HG02588 (cell line): Measurements from ENCODE around the gene LONRF3.
"Not testable (repeated sequence)": the region's sequence is repeated elsewhere in the genome, so short reads cannot be mapped to it uniquely, and the experiment has no call there.

Source experiments
- ATAC-seq: cut with Tn5 transposase; IDR thresholded peaks from one replicate; pipeline ENCODE4 v1.9.1; 2021; ENCODE audit warnings: mild to moderate bottlenecking, moderate library complexity; ENCODE audit not compliant: unreplicated experiment

LONRF3 gene

DNA sequence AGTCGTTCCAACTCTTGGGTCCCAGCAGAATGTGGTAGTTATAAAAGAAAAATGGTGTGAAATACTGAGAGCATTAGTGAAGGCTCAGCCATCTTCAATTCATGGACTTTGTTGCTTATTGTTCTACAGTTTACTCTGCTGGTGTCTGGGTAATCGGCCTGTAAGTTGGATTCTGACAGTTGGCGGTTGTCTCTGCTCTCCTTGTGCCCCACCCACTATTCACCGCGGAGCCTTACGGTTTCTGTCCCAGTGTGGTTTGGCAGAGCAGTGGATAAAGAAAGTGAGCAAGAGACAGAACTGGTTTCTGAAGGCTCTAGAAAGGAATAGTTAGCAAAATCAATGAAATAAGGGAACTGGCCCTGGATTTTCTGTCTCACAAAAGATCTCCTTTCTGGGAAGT lies 9.1 kb downstream of the LONRF3 start:
- ATAC-seq, result no peak

DNA sequence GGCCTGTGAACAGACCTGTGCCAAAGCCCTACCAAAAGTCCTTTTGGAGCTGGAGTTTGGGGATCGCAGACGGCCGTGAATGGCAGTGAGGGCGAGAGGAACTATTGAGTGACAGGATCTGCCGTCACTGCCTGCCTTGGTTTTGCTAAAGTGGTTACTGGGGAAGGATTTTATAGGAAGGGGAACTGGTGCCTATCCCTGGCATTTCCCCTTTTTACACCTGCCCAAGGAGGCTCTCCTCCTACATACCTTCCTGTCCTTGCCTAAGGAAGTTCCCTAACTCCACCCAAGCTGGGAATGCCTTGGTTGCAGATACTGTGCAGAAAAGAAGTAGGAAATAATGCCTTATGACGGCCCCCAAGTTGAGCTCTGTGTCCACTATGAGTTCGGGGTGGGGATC lies 14.5 kb downstream of the LONRF3 start:
- ATAC-seq, result no peak

DNA sequence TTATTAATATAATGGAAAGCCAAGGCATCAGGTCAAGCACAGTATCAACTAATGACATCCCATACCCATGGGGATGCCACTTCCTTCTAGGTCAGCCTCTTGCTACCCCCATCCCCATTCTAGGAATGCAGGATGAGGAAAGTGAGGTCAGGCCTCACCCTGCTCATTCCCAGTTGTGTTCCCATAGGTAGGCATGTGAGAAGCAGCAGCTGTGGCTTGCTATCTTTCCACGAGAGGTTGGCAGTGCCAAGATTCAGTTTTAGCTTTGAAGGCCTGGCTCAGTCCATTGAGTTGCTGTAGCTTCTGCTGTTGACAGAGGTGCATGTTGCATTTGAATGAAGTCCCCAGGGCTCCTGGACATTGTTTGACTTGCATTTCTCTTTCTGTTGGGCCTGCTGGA lies 15.5 kb downstream of the LONRF3 start:
- no peak for ATAC-seq

DNA sequence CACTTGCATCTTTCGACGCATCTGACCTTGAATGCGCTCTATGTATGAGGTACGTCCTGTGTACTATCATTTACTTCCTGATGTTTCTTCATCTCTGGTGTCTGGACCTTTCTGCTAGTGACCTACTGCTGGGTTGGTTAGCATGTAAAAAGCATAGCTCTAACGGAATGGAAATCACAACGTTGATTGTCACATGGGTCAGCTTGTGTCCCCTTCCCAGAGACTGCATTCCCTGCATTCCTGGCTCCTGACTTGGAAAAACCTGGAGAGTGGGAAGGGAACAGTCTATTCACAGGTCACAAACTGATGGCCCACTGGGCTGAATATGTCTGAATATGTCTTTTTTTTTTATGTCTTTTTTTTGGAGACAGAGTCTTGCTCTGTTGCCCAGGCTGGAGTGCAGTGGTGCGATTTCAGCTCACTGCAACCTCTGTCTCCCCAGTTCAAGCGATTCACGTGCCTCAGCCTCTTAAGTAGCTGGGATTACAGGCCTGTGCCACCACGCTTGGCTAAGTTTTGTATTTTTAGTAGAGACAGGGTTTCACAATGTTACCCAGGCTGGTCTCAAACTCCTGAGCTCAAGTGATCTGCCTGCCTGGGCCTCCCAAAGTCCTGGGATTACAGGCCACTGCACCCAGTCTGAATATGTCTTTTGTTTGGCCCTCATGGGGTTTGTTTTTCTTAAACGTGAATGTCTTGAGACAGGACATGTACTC lies 16.3 kb downstream of the LONRF3 start:
- no peak for ATAC-seq

DNA sequence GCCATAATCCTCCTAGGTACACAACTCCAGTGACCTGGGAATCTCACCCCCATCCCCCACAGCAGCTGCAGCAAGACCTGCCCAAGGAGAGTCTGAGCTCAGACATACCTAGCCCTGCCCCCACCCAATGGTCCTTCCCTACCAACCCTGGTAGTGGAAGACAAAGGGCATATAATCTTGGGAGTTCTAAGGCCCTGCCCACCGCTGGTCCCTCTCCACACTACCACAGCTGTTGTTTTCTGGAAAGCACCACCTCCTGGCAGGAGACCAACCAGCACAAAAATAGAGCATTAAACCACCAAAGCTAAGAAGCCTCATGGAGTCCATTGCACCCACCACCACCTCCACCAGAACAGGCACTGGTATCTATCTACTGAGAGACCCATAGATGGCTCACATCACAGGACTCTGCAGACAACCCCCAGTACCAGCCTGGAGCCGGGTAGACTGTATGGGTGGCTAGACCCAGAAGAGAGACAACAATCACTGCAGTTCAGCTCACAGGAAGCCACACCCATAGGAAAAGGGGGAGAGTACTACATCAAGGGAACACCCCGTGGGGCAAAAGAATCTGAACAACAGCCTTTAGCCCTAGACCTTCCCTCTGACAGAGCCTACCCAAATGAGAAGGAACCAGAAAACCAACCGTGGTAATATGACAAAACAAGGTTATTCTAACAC lies 18.2 kb downstream of the LONRF3 start:
- ATAC-seq, result not testable (repeated sequence)

DNA sequence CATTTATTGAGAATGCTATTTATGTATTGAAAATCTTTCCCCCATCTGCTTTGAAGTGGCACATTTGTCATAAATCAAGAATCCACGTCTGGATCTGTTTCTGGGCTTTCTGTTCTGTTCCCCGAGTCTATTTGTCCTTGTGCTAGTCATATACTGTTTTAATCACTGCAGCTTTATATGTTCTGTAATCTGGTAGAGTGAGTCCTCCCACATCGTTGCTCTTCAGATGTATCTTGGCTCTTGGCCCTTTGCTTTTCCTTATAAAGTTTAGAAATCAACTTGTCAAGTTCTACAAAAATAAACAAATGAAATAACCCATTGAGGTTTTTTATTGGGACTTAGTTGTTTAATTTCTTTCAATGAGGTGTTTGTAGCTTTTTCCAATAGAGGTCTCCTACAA lies 29.0 kb downstream of the LONRF3 start:
- no peak for ATAC-seq

DNA sequence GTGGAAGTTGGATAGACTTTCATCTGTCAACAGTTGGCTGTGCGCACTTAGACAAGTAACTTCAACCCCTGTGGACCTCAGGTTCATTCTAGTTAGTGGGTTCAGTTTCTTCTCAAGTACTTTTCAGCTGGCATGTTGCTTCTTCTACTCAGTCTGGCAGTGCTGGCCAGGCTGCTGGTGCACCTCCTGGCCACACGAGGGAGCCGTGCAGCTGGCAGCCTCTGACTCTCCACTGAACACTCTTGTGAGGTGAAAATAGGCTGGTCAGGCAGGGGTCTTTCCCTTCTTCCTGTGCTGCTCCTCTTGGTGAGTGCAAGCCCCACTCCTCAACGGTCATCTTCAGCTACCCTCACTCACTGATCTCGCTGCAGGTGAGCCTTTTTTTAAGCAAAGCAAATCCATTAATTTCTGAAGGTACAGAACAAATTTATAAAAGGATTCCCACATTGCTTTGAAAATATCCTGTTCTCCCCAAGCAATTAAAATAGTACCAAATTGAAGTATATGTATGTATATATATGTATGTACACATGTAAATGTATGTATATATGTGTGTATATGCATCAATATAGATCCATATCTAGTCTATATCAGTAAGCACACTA lies 30.6 kb downstream of the LONRF3 start:
- peak; percentile 74 for ATAC-seq

DNA sequence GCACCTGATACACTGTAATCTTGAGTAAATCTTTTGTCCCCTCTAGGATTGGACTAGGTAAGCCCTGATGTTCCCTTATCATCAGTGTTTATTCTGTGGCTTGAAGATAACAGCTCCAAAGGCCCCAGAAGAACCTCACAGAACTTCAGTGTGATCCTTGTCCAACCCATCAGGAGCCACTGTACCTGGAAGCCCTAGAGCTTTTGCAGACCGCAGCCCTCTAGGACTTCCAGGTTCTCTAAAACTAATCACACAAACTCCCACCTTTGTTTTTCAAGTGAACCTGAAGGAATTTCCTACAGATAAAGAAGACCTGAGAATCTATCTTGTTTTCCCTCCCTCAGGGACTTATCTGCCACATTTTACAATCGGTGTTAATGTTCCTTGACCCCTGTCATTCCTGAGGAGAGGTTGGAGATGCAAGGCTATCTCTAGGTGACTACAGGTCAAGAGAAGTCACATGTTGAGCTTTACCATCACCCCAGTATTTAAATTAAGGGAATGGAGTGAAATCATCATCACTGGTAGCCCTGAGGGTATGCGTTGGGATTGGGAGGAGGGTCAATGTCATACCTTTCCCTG lies 32.9 kb downstream of the LONRF3 start:
- no peak for ATAC-seq

DNA sequence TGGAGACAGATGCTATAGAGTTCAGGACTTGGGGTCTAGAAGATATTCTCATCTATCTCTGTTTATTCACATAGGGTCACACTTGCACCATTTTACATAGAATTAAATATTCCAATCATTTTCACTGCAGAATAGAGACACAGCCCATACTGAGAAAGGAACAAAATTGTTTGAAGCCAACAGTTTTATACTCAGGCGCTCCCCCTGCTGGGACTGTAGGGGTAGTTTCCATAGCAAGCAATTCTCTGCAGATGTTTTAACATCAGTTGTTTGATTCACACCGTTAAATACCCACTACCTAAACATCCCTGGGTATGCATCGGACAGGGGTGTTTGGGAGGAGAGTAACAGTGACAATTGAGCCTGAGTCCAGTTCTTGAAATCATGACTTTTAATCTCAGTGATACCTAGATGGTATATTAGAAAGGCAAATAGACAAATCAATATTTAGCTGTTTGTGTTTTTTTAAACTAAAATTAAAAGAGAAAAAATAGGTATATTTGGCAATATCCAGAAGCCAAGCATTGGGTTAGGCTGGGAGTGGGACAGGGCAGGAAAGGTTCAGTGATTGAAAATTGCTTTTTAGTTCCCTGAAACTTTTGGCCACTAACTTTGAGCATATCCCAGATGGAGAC lies 33.8 kb downstream of the LONRF3 start:
- ATAC-seq, result no peak

DNA sequence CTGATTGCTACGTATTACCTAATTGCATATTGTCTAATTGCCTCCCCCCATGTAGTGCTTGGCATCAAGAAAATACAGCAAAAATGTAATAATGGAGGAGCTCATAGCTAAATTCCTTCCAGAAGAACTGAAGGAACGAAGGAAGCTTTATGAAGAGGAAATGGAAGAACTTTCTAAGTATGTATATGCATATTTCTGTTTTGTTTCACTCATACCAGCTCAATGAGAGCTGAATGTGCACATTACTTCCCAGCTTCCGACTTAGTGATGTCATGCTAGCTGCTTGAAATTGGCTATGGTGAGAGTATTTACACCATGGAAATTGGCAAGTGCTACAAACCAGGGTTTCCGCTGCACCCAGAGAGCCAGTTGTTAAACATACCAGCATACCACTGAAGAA lies 34.7 kb downstream of the LONRF3 start:
- ATAC-seq, result no peak

DNA sequence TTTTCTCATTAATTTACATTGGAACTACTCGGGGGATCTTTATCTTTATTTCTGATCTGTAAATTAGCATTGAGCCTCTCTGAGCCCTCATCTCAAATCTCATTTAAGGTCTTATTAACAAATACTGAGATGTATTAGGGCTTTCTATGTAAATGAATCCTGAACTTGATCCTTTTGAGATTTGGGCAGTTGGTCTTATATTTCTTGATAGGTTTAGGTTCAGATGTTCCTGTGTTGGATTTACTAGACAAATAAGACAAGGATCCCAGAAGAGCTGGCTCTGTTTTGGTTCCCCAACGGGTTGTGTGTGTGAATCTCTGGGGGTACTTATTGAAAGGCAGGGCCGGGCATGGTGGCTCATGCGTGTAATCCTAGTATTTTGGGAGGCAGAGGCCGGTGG lies 36.1 kb downstream of the LONRF3 start:
- ATAC-seq, result no peak

DNA sequence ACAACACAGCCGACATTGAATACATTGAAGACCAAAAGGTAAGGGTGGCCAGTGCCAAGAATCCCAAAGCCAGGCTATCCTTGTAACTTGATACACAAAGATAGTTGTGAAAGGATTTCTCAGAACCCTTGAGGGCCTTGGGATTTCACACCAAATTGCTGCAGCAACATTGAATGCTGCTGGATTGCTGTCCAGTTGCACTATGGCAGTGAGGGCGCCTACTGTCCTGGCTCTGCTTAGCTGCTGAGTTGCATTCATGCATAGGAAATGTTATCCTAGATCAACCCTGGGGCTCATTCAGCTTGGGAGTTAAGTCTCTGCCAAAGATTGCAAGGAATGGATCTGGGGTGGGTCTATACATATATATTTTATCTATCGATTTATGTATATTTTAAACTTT lies 38.7 kb downstream of the LONRF3 start:
- no peak for ATAC-seq

DNA sequence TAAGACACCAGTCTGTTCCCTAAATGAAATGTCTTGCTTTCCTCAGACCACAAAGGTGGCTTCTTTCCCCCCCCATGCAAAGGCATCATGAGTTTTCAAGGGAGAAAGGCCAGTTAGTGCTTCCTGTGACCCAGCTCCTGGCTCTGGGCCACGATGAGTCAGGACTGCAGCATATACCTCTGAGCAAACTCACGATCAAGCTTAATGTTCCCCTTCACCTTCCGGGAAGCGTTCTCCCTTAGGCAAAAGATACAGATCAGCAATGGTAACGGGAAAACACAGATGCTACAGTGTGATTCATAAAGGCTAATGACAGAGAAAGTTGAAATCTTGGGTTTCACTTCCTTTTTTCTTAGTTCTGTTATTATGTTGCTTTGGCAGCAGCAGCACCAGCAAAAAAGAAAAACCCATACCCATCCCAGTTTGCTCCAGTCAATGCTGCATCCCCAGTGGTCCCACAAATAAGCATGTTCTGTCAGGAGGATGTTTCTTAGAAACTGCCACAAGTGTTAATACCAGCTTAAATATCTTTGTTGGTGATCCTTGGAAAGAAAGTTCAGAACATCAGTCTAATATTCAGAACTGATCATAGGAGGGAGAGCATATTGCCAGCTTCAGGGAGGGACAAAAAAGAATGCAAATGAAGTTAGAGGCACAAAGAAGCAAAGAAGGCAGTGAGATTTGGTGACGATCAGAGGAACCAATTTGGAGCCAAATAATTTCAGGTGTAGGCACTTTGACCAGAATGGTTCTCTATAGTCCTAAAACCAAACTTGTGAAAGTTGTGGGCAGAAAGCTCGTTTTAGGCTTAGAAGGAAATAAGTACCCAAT lies 41.2 kb downstream of the LONRF3 start:
- ATAC-seq, result peak; percentile 89

DNA sequence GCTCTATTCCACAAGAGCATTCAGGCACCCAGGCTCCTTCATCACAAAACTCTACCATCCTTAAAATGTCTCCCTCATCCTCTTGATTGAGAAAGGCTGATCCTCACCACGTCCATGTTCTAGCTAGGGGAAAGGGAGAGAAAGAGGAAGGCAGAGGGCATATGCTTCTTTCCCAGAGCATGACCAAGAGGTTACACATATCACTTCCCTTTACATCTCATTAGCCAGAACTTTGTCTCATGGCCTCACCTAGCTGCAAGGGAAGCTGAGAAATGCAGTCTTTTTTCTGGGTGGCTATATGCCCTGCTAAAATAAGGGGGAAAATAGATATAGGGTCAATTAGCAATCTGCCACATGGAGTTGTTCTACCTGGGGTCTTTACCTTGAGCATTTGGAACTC lies 42.7 kb downstream of the LONRF3 start:
- no peak for ATAC-seq

DNA sequence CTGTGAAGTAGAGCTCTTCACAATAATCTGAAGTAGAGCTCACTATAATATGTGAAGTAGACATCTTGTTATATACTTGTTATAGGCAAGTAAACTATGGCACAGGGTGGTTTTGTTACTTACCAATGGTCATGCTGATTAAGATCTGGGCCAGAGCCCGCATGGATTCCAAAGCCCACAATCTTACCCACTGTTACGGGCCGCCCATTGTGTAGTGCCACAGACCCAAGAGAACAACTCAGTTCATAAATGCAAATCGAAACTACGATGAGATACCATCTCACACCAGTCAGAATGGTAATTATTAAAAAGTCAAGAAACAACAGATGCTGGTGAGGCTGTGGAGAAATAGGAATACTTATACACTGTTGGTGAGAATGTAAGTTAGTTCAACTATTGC lies 51.5 kb downstream of the LONRF3 start:
- ATAC-seq, result no peak

DNA sequence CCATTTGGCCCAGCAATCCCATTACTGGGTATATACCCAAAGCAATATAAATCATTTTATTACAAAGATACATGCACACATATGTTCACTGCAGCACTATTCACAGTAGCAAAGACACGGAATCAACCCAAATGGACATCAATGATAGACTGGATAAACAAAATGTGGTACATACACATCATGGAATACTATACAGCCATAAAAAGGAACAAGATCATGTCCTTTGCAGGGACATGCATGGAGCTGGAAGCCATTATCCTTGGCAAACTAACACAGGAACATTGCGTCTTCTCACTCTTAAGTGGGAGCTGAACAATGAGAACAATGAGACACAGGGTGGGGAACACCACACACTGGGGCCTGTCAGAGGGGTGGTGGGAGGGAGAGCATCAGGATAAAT lies 51.9 kb downstream of the LONRF3 start:
- ATAC-seq, result not testable (repeated sequence)

DNA sequence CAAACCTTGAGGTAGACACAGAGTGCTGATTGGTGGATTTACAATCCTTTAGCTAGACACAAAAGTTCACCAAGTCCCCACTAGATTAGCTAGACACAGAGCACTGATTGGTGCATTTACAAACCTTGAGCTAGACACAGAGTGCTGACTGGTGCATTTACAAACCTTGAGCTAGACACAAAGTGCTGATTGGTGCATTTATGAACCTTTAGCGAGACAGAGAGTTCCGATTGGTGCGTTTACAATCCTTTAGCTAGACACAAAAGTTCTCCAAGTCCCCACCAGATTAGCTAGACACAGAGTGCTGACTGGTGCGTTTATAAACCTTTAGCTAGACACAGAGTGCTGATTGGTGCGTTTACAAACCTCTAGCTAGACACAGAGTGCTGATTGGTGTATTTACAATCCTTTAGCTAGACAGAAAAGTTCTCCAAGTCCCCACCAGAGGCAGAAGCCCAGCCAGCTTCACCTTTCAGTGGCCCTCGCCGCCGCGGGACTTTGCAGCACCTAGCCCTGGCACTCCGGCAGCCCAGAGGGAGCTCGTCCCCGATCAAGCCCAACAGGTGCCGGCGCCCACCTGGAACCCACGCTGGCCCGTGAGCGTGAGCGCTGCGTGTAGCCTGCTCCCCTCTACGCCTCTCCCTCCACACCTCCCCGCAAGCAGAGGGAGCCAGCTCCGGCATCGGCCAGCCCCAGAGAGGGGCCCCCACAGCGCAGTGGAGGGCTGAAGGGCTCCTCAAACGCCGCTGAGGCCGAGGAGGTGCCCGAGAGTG lies 53.7 kb downstream of the LONRF3 start:
- ATAC-seq, result not testable (repeated sequence)

DNA sequence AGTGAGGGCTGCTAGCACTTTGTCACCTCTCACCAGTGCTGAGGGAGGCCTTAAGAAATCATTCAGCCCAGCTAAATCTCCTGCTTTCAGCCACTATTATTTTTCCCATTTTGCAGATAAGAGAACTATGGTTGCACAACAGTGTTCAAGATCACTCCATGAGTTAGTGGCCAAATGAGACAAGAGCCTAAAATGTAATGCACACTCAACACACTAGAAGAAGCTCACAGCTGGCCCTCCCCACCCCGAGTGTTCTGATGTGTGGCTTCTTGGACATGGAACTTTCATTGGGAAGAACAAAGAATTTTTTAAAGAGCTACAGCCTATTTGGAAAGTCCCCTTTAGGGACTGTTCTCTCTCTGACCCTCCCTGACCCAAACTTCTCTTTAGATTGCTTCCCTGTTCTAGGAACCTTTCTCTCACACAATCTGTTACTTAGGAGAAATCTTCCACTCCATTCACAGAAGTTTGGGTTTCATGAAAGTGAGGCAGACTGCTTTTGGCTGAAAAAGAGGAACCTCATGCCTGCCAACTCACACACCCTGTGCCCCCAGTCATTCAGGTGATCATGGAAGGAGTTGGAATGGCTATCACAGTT lies 54.4 kb downstream of the LONRF3 start:
- no peak for ATAC-seq

DNA sequence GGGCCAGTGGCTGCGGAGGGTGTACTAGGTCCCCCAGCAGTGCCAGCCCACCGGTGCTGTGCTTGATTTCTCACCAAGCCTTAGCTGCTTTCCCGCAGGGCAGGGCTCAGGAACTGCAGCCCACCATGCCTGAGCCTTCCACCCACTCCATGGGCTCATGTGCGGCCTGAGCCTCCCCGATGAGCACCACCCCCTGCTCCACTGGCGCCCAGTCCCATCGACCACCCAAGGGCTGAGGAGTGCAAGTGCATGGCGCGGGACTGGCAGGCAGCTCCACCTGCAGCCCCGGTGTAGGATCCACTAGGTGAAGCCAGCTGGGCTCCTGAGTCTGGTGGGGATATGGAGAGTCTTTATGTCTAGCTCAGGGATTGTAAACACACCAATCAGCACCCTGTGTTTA lies 55.2 kb downstream of the LONRF3 start:
- not testable (repeated sequence) for ATAC-seq
